Measurements from ENCODE around the gene CROCC2. TPM values are rescaled to one million over a fixed set of nuclear protein-coding genes. Genes with fewer than 3 reads are reported as not detected.

CROCC2 gene
- total RNA-seq, 4 donors from 2014 or later = not detected

DNA sequence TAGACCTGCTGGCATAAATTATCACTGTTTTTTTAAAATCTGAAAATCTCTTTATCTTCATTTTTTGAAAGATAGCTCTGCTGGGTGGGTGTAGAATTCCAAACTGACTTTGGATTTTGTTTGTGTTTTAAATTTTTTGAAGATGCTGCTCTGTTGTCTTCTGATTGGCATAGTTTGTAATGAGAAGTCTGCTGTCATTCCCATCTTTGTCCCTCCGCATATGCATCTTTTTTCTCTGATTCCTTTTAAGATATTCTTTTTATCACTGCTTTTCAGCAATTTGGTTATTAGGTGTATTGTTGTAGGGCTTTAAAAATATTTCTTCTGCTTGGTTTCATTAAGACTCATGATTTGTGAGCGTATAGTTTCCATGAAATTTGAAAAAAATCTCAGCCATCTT, 99.4 kb downstream of the CROCC2 start:
- TF ChIP-seq POLR2AphosphoS5 (IDR thresholded peaks at IDR 0.05) (no peak), EP300 (IDR thresholded peaks at IDR 0.05; ENCODE audit: low read depth) (no peak), POLR2A (IDR thresholded peaks at IDR 0.05) (no peak)
- TF ChIP-seq, protein P1, sequence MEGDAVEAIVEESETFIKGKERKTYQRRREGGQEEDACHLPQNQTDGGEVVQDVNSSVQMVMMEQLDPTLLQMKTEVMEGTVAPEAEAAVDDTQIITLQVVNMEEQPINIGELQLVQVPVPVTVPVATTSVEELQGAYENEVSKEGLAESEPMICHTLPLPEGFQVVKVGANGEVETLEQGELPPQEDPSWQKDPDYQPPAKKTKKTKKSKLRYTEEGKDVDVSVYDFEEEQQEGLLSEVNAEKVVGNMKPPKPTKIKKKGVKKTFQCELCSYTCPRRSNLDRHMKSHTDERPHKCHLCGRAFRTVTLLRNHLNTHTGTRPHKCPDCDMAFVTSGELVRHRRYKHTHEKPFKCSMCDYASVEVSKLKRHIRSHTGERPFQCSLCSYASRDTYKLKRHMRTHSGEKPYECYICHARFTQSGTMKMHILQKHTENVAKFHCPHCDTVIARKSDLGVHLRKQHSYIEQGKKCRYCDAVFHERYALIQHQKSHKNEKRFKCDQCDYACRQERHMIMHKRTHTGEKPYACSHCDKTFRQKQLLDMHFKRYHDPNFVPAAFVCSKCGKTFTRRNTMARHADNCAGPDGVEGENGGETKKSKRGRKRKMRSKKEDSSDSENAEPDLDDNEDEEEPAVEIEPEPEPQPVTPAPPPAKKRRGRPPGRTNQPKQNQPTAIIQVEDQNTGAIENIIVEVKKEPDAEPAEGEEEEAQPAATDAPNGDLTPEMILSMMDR (IDR thresholded peaks at IDR 0.05) = no peak
- in situ Hi-C loops (cut with MboI; ENCODE audit: low pct_ligation_motif_present in 1 of 4, low pct_unique_long_range_greater_than_20kb in 1 of 4, low sequenced_read_pairs in 3 of 4) (no loop called here), intact Hi-C loops (cut with DNase I; ENCODE audit: low total_unique reads) (no loop called here)
- H3K4me3 ChIP-seq = no peak overlapping the region
- H3K27me3 ChIP-seq = no peaks in the 10 kb centered on the region
- 93 to 100% methylated on average over 1 to 2 of the region's 2 CpGs for WGBS, 2 donors (ENCODE audit: low coverage in 1 of 2)
- peaks cover 17 to 19% of the 10 kb centered on the region in 2 donors for H3K9me3 ChIP-seq
- H3K36me3 ChIP-seq = no peaks in the 10 kb centered on the region
- peaks cover 0 to 15% (median 12%) of the 10 kb centered on the region in 4 donors for H3K4me1 ChIP-seq
- DNase-seq = no peak
- H3K27ac ChIP-seq = no peak overlapping the region

DNA sequence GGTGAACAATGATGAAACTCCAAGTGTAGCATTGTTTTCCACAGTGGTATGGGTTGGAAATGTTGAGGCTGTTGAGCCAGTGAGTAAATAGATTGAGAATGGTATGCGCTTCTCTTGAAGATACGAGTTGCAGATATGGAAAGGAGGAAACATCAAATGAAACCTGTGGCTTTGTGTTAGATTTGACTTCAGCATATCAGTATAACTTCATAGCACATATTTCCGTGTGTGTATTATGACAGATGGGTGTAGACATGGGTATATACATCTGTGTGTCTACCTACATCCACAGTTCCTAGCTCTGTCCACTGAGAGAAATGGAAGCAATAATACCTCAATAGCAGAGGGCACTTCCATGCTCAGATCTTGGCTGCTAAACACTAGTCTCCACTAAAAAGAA, 100.3 kb downstream of the CROCC2 start:
- WGBS, 2 donors (ENCODE audit: low coverage in 1 of 2) = 82 to 83% methylated on average over 2 to 3 of the region's 3 CpGs
- no peaks in the 10 kb centered on the region for H3K27me3 ChIP-seq
- H3K4me1 ChIP-seq = peaks cover 0 to 19% (median 14%) of the 10 kb centered on the region in 4 donors
- no peak overlapping the region for H3K27ac ChIP-seq
- in situ Hi-C loops (cut with MboI; ENCODE audit: low pct_ligation_motif_present in 1 of 4, low pct_unique_long_range_greater_than_20kb in 1 of 4, low sequenced_read_pairs in 3 of 4) (no loop called here), intact Hi-C loops (cut with DNase I; ENCODE audit: low total_unique reads) (no loop called here)
- H3K4me3 ChIP-seq = no peak overlapping the region
- no peaks in the 10 kb centered on the region for H3K36me3 ChIP-seq
- TF ChIP-seq, protein P1 (IDR thresholded peaks at IDR 0.05) = no peak
- no peak for TF ChIP-seq EP300 (IDR thresholded peaks at IDR 0.05; ENCODE audit: low read depth)
- no peak for TF ChIP-seq POLR2AphosphoS5 (IDR thresholded peaks at IDR 0.05)
- no peak for TF ChIP-seq POLR2A (IDR thresholded peaks at IDR 0.05)
- DNase-seq = no peak
- H3K9me3 ChIP-seq = peaks cover 17 to 19% of the 10 kb centered on the region in 2 donors

DNA sequence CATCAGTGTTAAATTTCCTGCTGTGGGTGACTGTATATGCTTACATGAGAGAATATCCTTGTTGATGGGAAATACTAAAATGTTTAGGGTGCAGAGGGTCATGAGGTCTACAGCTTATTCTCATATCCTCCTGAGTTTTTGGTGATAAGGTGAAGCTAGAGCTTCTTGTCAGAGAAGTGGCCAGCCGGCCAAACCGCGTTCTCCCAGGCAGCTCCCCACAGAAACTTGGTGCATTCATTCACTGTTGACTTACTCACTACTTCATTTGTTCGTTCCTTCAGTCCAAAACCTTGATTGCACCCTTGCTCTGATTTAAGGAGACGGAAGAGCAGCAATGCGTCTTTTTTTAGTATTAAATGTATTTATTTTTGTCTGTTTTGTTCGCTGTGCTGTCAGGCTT, 101.0 kb downstream of the CROCC2 start:
- Histone ChIP-seq H3K36me3 (no peaks in the 10 kb centered on the region), H3K27ac (no peak overlapping the region), H3K27me3 (no peaks in the 10 kb centered on the region), H3K9me3 (peaks cover 17 to 19% of the 10 kb centered on the region in 2 donors), H3K4me1 (peaks cover 0 to 19% (median 14%) of the 10 kb centered on the region in 4 donors), H3K4me3 (no peak overlapping the region)
- TF ChIP-seq POLR2A (IDR thresholded peaks at IDR 0.05) (no peak), EP300 (IDR thresholded peaks at IDR 0.05; ENCODE audit: low read depth) (no peak), POLR2AphosphoS5 (IDR thresholded peaks at IDR 0.05) (no peak)
- TF ChIP-seq, protein P1 (IDR thresholded peaks at IDR 0.05) = no peak
- intact Hi-C loops (cut with DNase I; ENCODE audit: low total_unique reads) (no loop called here), in situ Hi-C loops (cut with MboI; ENCODE audit: low pct_ligation_motif_present in 1 of 4, low pct_unique_long_range_greater_than_20kb in 1 of 4, low sequenced_read_pairs in 3 of 4) (no loop called here)
- 88 to 100% methylated on average over 4 to 7 of the region's 7 CpGs for WGBS, 2 donors (ENCODE audit: low coverage in 1 of 2)
- DNase-seq = no peak

DNA sequence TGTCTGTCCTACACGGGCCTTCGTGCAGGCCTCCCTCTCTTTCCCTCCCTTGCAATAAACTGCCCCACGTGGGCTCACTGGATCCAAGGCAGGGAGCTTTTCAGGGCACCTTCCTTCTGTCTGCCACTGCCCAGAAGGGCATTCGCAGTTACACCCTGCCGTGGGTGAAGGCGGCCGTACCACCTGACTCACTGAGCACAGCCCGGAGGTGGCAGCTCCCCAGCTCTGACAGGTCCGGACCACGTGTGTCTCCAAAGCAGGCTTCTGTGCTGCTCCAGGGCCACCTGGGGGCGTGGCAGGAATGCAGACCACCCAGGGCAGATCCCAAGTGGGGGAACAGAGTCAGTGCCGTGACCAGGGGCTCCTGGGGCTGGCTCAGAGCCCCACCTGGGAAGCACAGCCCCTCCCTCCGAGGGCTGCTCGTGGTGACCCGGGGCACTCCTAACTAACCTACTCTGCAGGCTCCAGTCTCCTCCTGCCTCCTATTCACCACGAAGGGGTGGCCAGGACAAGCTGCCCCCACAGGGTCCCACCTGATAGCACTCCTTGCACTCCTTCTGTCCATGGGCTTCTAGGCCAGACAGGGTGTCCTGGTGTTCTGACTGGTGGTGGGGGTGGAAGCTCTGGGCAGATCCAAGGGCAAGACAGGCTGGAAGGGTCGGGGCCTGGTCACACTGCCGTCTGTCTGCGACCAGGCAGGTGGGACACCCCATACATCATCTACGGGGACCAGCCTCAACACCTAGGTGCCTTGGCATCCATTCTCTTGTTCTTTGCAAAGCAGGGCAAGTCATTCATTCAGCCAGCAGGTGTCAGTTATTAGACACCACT, 102.0 kb downstream of the CROCC2 start:
- intact Hi-C loops (cut with DNase I; ENCODE audit: low total_unique reads) = no loop called here
- WGBS, 2 donors (ENCODE audit: low coverage in 1 of 2) = 92 to 100% methylated on average over 1 to 20 of the region's 20 CpGs

More for the DNA sequence above, 102.0 kb downstream of the CROCC2 start:
- Histone ChIP-seq H3K27ac (no peak overlapping the region), H3K4me1 (peaks cover 0 to 19% (median 14%) of the 10 kb centered on the region in 4 donors), H3K4me3 (no peak overlapping the region), H3K27me3 (no peaks in the 10 kb centered on the region), H3K36me3 (no peaks in the 10 kb centered on the region), H3K9me3 (peaks cover 17 to 19% of the 10 kb centered on the region in 2 donors)
- no peak for TF ChIP-seq POLR2AphosphoS5 (IDR thresholded peaks at IDR 0.05)
- TF ChIP-seq, protein P1 (IDR thresholded peaks at IDR 0.05) = no peak
- no peak for TF ChIP-seq POLR2A (IDR thresholded peaks at IDR 0.05)
- no peak for TF ChIP-seq EP300 (IDR thresholded peaks at IDR 0.05; ENCODE audit: low read depth)
- no peak for DNase-seq
- in situ Hi-C loops (cut with MboI; ENCODE audit: low pct_ligation_motif_present in 1 of 4, low pct_unique_long_range_greater_than_20kb in 1 of 4, low sequenced_read_pairs in 3 of 4) = no loop called here
